Activated T-cell treated with anti-CD3 and anti-CD28 coated beads, Interleukin-2, amount 50 U/mL, for 72 hours (primary cell): ENCODE results near the gene PRKD1. TPM values are rescaled to one million over a fixed set of nuclear protein-coding genes. Genes with fewer than 3 reads are reported as not detected.

Source experiments
- ATAC-seq, 2 donors: fragments of 150-1000 bp; cut with Tn5 transposase; replicated peaks in 1 of 2; 2 replicates each; pipeline ENCODE4 v1.10.0; 2021; ENCODE audit warnings: moderate library complexity in 2 of 2, mild to moderate bottlenecking in 1 of 2
- DNase-seq, 2 donors: peaks; one replicate each; pipeline ENCODE4 v3.0.0; 2021 to 2022; ENCODE audit warnings: mixed read lengths in 1 of 2
- H3K27ac Mint-ChIP-seq: one replicate; pipeline ENCODE4 v1.8.0; 2022; ENCODE audit warnings: mild to moderate bottlenecking, moderate library complexity, mixed read lengths
- H3K27me3 Mint-ChIP-seq: one replicate; pipeline ENCODE4 v1.8.0; 2022; ENCODE audit warnings: low read depth, mixed read lengths
- H3K36me3 Mint-ChIP-seq, 2 donors: one replicate each; pipeline ENCODE4 v1.8.0; 2022; ENCODE audit warnings: mixed read lengths in 2 of 2, mild to moderate bottlenecking in 1 of 2; ENCODE audit not compliant: insufficient read depth in 2 of 2
- H3K4me1 Mint-ChIP-seq: one replicate; pipeline ENCODE4 v1.8.0; 2022; ENCODE audit warnings: low read depth, mixed read lengths
- H3K4me3 Mint-ChIP-seq, 2 donors: one replicate each; pipeline ENCODE4 v1.8.0; 2022; ENCODE audit warnings: mild to moderate bottlenecking in 2 of 2, mixed read lengths in 2 of 2, moderate library complexity in 2 of 2
- H3K9me3 Mint-ChIP-seq, 2 donors: one replicate each; pipeline ENCODE4 v1.8.0; 2022; ENCODE audit warnings: mixed read lengths in 2 of 2
- total RNA-seq, 2 donors: library from RNA; stranded (reverse); gene quantifications; one replicate each; pipeline ENCODE4 v1.2.3, GENCODE V29; 2022

PRKD1 gene
- total RNA-seq, 2 donors from 2014 or later = not detected

DNA sequence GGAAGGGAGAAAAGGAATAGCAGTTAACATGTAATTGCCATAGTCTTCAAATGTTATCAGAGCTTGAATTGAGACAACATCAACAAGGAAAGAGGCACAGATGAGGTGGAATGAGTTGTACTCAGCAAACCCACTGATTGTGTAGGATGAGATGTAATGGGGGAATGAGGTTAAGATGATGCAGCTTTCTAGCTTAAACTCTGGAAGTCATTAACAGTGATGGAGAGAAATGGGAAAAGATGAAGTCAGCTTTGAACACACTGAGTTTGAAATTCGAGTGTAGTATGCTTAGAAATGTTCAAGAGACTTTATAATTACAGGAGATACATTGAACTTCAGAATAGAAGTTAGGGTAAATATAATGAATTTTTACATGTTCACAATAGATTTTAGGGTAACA, 106.9 kb downstream of the PRKD1 start:
- no peaks in the 10 kb centered on the region for H3K27me3 Mint-ChIP-seq
- no peaks in the 10 kb centered on the region for H3K4me1 Mint-ChIP-seq
- H3K4me3 Mint-ChIP-seq = no peak overlapping the region
- peaks cover 0 to 2% of the 10 kb centered on the region in 2 donors for H3K9me3 Mint-ChIP-seq
- no peak overlapping the region for H3K27ac Mint-ChIP-seq
- DNase-seq = no peak
- no peaks in the 10 kb centered on the region for H3K36me3 Mint-ChIP-seq
- no peak for ATAC-seq

DNA sequence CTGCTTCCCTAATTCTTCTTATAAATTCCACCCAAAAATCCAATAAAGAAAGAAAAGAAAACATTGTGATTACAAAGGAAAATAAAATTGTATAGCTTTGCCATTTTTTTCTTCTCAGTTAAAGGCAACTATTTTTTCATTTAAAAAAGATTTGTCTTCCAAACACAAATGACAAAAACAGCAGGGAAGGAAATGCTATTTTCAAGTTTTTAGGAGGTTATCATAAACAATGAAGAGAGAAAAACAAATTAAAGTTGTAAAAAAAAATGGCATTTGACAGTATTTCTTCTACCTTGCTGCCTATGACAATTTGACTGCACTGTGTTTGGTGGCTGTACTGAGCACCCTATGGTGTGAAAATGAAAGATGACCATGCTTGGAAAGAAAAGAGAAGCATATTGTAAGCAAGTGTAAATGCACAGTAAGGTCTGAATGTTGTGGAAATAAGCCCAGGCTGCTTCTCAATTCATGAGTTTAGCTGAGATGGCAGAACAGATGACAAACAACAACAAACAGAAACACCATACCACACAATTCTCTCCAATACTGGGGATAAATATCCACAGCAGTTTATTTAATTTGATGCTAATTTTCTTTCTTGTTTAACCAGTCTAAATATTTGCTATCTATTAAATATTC, 109.8 kb downstream of the PRKD1 start:
- Mint-ChIP-seq H3K36me3 (no peaks in the 10 kb centered on the region), H3K9me3 (peaks cover 0 to 1% of the 10 kb centered on the region in 2 donors), H3K4me1 (no peaks in the 10 kb centered on the region), H3K4me3 (no peak overlapping the region), H3K27ac (no peak overlapping the region), H3K27me3 (no peaks in the 10 kb centered on the region)
- no peak for ATAC-seq
- no peak for DNase-seq

DNA sequence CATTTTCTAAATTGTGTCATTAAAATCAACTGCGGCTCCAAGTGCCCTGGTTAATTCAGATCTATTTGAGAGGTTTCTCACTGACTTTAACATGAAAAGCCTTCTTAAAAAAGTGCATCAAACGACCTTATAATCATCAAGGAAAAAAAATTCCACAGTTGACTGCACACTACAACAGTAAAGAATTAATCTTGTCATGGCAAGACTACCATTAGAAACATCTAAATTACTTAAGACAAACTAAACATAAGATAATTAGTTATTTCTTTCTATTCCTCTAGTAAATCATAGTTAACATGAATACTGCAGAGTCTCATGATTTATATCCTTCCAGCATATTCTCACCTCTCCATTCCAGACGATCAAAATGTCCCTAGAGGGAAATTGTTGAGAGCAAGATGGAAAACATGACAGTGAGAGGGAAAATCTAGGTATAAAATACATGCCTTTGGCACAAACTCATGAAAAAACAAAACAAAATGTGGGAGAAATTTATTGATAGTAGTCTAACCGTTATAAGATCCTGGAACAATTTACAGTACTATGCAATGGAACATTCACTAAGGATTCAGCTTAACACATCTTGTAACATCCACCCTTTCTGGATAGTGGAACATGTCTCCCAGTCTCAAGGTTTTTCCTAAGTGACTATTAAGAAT, 112.5 kb downstream of the PRKD1 start:
- H3K27ac Mint-ChIP-seq = no peak overlapping the region
- no peak for DNase-seq
- no peak for ATAC-seq
- H3K9me3 Mint-ChIP-seq = peaks cover 4 to 5% of the 10 kb centered on the region in 2 donors
- no peak overlapping the region for H3K4me3 Mint-ChIP-seq
- H3K36me3 Mint-ChIP-seq = no peaks in the 10 kb centered on the region
- H3K27me3 Mint-ChIP-seq = no peaks in the 10 kb centered on the region
- H3K4me1 Mint-ChIP-seq = no peaks in the 10 kb centered on the region

DNA sequence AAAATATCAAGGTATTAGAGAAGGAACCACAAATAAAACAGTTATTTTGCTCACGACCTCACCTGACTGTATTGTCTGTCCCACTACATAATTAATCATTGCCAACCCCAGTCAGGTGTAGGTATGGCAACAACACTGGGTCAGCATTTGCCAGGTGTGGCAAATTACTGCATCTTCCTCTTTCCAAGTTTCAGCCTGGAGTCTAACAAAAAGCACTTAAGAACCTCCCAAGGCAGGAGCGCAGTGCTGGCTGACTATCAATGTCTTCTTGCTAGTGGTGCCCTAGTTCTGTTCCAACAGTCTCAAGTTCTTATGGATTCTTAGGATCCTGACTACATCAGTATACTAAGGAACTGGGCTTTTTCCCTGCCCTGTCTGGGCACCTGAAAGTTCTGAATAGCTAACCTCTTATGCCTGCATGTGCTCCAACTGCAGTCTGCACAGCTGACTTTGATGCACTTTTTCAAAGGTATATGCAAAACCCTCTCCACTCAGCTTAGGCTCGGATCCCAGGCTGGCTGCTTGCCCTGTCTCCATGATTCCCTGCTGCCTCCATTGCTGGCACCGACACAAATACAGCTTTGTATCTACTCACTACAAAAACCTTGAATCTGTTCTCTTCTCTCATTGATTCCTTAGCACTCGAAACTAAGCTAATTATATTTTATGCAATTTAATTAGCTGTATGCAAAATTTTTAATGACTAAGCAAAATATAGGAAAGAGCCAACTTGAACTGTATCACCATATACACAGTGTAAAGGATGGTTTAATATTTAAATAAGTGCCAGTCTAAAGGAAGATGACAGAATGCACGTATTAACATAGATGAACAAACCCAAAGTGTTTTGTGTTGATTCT, 113.3 kb downstream of the PRKD1 start:
- H3K27me3 Mint-ChIP-seq = no peaks in the 10 kb centered on the region
- peaks cover 4 to 5% of the 10 kb centered on the region in 2 donors for H3K9me3 Mint-ChIP-seq
- ATAC-seq (no peak), DNase-seq (no peak)
- H3K4me1 Mint-ChIP-seq = no peaks in the 10 kb centered on the region
- no peak overlapping the region for H3K4me3 Mint-ChIP-seq
- no peak overlapping the region for H3K27ac Mint-ChIP-seq
- H3K36me3 Mint-ChIP-seq = no peaks in the 10 kb centered on the region

DNA sequence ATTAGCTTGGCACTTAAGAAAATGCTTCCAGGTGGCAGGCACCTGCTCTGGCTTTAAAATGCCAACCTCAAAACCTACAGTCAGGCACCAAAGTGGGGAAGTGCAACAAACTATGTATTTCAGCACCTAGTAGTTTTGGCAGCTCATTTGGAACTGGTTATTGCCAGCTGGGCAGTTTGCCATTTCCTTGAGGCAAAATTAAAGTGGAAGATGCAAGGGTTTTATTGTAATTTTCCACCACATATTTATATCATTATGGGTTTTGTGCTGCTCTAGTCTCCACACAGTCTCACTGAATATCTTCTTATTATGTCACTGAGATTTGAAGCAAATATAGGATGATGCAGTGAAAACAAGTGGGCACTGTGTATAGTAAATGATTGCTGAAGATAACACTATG, 117.0 kb downstream of the PRKD1 start:
- Mint-ChIP-seq H3K36me3 (peaks cover 0 to 3% of the 10 kb centered on the region in 2 donors), H3K27ac (no peak overlapping the region), H3K4me3 (no peak overlapping the region), H3K9me3 (peaks cover 9 to 10% of the 10 kb centered on the region in 2 donors), H3K27me3 (no peaks in the 10 kb centered on the region), H3K4me1 (no peaks in the 10 kb centered on the region)
- no peak for ATAC-seq
- no peak for DNase-seq

DNA sequence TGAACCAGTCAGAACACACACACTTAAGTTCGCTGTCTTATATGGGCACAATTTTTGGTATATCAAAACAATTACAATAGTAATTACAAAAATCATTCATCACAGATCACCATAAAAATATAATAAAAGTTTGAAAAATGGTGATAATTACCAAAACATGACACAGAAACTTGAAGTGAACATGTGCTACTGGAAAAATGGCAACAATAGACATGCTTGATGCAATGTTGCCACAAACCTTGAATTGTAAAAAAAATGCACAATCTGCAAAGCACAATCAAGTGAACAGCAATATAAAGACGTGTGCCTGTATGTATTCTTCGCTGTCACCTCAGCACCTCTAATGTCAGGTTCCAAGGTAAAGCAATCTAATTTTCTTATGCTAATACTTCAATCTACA, 117.6 kb downstream of the PRKD1 start:
- H3K27me3 Mint-ChIP-seq = no peaks in the 10 kb centered on the region

DNA sequence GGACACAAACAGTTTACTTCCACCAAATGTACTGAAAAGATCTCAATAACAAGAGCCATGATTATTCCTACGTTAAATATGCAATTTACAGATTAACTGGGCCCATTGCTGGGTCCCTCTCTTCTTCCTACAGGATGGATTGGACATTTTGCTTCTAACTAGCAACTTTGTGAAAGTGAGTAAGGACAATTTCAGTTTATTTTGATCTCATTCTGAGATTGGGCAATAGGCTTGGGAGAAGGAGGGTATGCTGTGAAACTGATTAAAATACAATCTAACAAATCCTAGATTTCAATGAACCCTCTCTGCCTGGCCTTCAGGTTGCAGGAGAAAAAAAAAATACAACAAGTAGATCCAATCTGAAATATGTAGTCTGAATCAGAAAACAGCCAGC, 121.5 kb downstream of the PRKD1 start:
- Mint-ChIP-seq H3K27me3 (no peaks in the 10 kb centered on the region), H3K27ac (no peak overlapping the region), H3K4me3 (peak overlapping the region in 1 of 2 donors; percentile 1), H3K9me3 (peaks cover 5 to 6% of the 10 kb centered on the region in 2 donors), H3K36me3 (peaks cover 0 to 3% of the 10 kb centered on the region in 2 donors), H3K4me1 (no peaks in the 10 kb centered on the region)
- ATAC-seq (no peak), DNase-seq (no peak)

More for the DNA sequence above, 117.6 kb downstream of the PRKD1 start:
- ATAC-seq (no peak), DNase-seq (no peak)
- Mint-ChIP-seq H3K27ac (no peak overlapping the region), H3K9me3 (peaks cover 10% of the 10 kb centered on the region in 2 donors), H3K36me3 (peaks cover 0 to 3% of the 10 kb centered on the region in 2 donors), H3K4me3 (no peak overlapping the region), H3K4me1 (no peaks in the 10 kb centered on the region)

DNA sequence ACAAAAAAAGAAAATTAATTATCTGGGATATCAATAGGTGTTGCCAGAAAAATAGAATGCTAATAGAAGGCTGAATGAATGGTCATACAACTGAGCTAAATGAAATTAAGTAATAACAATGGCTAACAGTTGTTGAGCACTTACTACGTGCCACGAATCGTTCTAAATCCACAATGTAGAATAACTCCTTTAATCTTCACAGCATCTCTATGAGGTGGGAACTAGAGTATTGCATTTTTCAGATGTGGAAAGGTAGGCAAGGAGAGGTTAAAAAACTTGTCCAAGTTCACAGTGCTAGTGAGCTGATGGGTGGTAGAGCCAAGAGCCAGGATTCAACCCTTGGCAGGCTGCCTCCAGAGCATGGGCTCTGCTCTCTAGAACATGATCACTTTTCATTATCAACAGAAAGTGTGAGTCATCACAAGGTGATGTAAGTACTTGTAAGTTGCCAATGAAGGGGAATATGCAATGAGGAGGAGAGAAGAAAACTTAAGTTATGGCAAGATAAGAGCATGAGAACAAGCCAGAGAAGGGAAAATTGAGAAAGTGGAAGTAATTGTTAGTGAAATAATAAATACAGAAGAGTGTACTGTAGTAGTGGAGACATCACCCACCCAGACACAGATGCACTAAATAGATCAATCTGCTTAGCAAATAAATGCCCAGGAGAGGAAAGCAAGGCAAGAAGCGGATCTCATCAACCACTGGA, 122.1 kb downstream of the PRKD1 start:
- Mint-ChIP-seq H3K36me3 (peaks cover 0 to 3% of the 10 kb centered on the region in 2 donors), H3K9me3 (peaks cover 5 to 7% of the 10 kb centered on the region in 2 donors), H3K27ac (peak overlapping the region; percentile 5), H3K4me1 (no peaks in the 10 kb centered on the region), H3K4me3 (peak overlapping the region in 1 of 2 donors; percentile 1), H3K27me3 (no peaks in the 10 kb centered on the region)
- ATAC-seq (peak; percentile 51 to 52), DNase-seq (no peak)

DNA sequence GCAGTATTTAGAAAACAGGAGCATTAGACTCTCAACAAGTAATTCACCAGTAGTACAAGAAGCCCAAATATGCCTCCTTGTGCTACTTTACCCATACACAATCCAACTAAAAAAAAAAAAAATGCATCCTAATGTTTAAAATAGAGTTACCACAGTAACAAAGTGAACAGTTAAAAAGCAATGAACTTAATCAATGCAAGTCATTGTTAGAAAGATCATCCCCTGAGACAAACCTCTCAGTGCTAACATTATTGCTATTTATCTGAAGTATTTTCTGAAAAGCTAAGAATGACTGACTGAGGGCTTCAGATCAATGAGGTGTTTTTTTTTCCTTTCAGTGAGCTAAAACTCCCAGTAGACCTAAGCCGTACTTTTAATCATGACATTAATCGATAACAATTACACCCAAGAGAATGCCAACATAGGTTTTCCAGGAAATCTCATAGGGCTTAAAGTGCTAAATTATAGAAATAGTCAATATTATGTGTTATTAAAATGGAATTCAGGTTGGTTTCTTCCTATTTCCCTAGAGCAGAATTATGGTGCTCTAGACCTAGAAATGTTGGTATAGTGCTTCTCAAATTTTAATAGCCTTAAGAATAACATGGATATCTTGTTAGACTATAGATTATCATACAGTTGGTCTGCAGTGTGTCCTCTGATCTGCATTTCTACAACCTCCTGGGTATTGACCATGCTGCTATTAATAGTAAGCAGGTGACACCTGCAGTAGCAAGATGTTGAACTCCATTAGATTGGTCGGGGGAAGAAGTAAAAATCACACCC, 123.0 kb downstream of the PRKD1 start:
- DNase-seq = no peak
- Mint-ChIP-seq H3K4me3 (no peak overlapping the region), H3K4me1 (no peaks in the 10 kb centered on the region), H3K9me3 (peaks cover 5 to 7% of the 10 kb centered on the region in 2 donors), H3K27me3 (no peaks in the 10 kb centered on the region), H3K27ac (no peak overlapping the region), H3K36me3 (peaks cover 0 to 3% of the 10 kb centered on the region in 2 donors)
- no peak for ATAC-seq

DNA sequence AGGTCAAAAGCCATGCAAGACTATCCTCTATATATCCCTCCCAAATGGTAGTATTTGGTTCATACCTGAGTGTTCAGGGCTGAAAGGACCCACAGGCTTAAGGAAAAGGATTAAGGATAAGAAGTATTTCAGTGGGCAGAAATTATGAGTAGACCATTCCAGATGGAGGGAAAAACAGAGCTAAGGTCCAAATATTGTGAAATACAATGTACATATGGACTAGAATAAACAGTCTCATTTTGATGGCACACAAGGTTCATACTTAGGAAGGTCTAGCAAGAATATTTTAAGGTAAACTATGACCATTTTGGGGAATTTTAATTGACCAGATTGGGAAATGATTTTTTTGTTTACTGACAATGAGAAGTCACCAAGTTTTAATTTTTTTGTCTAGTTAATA, 124.6 kb downstream of the PRKD1 start:
- peaks cover 0 to 2% of the 10 kb centered on the region in 2 donors for H3K36me3 Mint-ChIP-seq
- ATAC-seq (no peak), DNase-seq (no peak)
- H3K27ac Mint-ChIP-seq = no peak overlapping the region
- no peak overlapping the region for H3K4me3 Mint-ChIP-seq
- no peaks in the 10 kb centered on the region for H3K4me1 Mint-ChIP-seq
- no peaks in the 10 kb centered on the region for H3K27me3 Mint-ChIP-seq
- peaks cover 5% of the 10 kb centered on the region in 2 donors for H3K9me3 Mint-ChIP-seq

DNA sequence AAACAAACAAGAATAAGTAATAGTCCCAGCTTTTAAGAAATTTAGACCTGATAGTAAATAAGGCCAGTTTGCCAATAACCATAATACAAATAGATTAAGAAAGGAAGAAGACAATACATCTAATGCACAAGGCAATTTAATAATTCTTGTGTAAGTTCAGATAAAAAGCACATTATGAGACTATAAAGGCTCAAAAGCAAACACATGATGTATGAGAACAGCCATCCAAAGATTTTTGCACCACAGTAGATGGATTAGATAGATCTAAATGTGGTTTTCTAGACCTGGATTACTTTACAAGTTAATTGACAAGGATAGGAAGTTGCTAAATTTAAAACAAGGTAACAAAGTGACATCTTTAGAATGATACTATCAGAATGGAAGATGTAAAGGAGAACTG, 125.4 kb downstream of the PRKD1 start:
- ATAC-seq (no peak), DNase-seq (no peak)
- Mint-ChIP-seq H3K9me3 (peaks cover 5% of the 10 kb centered on the region in 2 donors), H3K27me3 (no peaks in the 10 kb centered on the region), H3K27ac (no peak overlapping the region), H3K4me3 (no peak overlapping the region), H3K36me3 (no peaks in the 10 kb centered on the region), H3K4me1 (no peaks in the 10 kb centered on the region)

DNA sequence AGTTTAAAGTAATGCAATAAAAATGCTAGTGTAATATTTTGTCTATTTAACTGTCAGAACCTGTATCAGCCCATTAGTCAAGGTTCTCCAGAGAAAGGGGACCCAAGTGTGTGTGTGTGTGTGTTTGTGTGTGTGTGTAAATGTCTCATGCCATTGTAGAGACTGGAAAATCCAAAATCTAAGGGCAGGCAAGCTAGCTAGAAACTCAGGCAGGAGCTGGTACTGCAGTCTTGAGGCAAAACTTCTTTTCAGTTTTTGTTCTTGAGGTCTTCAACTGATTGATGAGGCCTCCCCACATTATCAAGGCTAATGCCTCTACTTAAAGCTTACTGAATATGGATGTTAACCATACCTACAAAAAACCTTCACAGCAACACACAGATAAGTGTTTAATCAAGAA, 126.7 kb downstream of the PRKD1 start:
- Mint-ChIP-seq H3K36me3 (no peaks in the 10 kb centered on the region), H3K9me3 (peaks cover 5 to 7% of the 10 kb centered on the region in 2 donors), H3K27me3 (no peaks in the 10 kb centered on the region), H3K4me3 (no peak overlapping the region), H3K4me1 (no peaks in the 10 kb centered on the region), H3K27ac (no peak overlapping the region)
- DNase-seq (no peak), ATAC-seq (no peak)
